T-helper 1 cell treated with Interleukin-12 subunit alpha and Interleukin-12 subunit beta and Interleukin-4 antibody, amounts not matched to agents 30 μg/mL and 1 μg/mL, for 36 hours (primary cell): ENCODE data around the gene BANF2.

Experiments
- H3K27ac Mint-ChIP-seq: one replicate; pipeline ENCODE4 v1.8.0; 2021; ENCODE audit warnings: mild to moderate bottlenecking, mixed read lengths
- H3K27me3 Mint-ChIP-seq: one replicate; pipeline ENCODE4 v1.8.0; 2021; ENCODE audit warnings: low read depth, mixed read lengths
- H3K36me3 Mint-ChIP-seq: one replicate; pipeline ENCODE4 v1.8.0; 2021; ENCODE audit warnings: low read depth, mixed read lengths
- H3K4me1 Mint-ChIP-seq: one replicate; pipeline ENCODE4 v1.8.0; 2021; ENCODE audit warnings: low read depth, mixed read lengths
- H3K4me3 Mint-ChIP-seq: one replicate; pipeline ENCODE4 v1.8.0; 2021; ENCODE audit warnings: mild to moderate bottlenecking, moderate library complexity, mixed read lengths
- H3K9me3 Mint-ChIP-seq: one replicate; pipeline ENCODE4 v1.8.0; 2021; ENCODE audit warnings: mixed read lengths

BANF2 gene

GRCh38 chr20:17722493-17723300, 22.9 kb downstream of the BANF2 start:
- Mint-ChIP-seq H3K4me1 (no peaks in the 10 kb centered on the region), H3K27ac (no peak overlapping the region), H3K36me3 (no peaks in the 10 kb centered on the region), H3K27me3 (peaks cover 4% of the 10 kb centered on the region), H3K4me3 (no peak overlapping the region), H3K9me3 (no peaks in the 10 kb centered on the region)

- Mint-ChIP-seq H3K27ac (no peak overlapping the region), H3K27me3 (peaks cover 4% of the 10 kb centered on the region), H3K9me3 (no peaks in the 10 kb centered on the region), H3K4me3 (no peak overlapping the region), H3K36me3 (no peaks in the 10 kb centered on the region), H3K4me1 (no peaks in the 10 kb centered on the region)
Measured at GRCh38 chr20:17723301-17723691, 23.5 kb downstream of the BANF2 start.

GRCh38 chr20:17725094-17725835, 25.5 kb downstream of the BANF2 start:
- Mint-ChIP-seq H3K9me3 (no peaks in the 10 kb centered on the region), H3K4me1 (no peaks in the 10 kb centered on the region), H3K4me3 (no peak overlapping the region), H3K36me3 (no peaks in the 10 kb centered on the region), H3K27me3 (peaks cover 4% of the 10 kb centered on the region), H3K27ac (no peak overlapping the region)

- Mint-ChIP-seq H3K27ac (no peak overlapping the region), H3K4me1 (no peaks in the 10 kb centered on the region), H3K9me3 (no peaks in the 10 kb centered on the region), H3K27me3 (peaks cover 4% of the 10 kb centered on the region), H3K36me3 (no peaks in the 10 kb centered on the region), H3K4me3 (no peak overlapping the region)
Measured at GRCh38 chr20:17726902-17727301, 27.1 kb downstream of the BANF2 start.

GRCh38 chr20:17727351-17727750, 27.6 kb downstream of the BANF2 start:
- Mint-ChIP-seq H3K27me3 (peaks cover 4% of the 10 kb centered on the region), H3K9me3 (no peaks in the 10 kb centered on the region), H3K36me3 (no peaks in the 10 kb centered on the region), H3K27ac (no peak overlapping the region), H3K4me3 (no peak overlapping the region), H3K4me1 (no peaks in the 10 kb centered on the region)

GRCh38 chr20:17728074-17728473, 28.3 kb downstream of the BANF2 start:
- Mint-ChIP-seq H3K27me3 (peaks cover 4% of the 10 kb centered on the region), H3K27ac (no peak overlapping the region), H3K4me1 (no peaks in the 10 kb centered on the region), H3K36me3 (no peaks in the 10 kb centered on the region), H3K4me3 (no peak overlapping the region), H3K9me3 (no peaks in the 10 kb centered on the region)

GRCh38 chr20:17730071-17730470, 30.3 kb downstream of the BANF2 start:
- H3K27ac Mint-ChIP-seq: no peak overlapping the region
- no peaks in the 10 kb centered on the region for H3K27me3 Mint-ChIP-seq
- H3K4me1 Mint-ChIP-seq: no peaks in the 10 kb centered on the region
- no peaks in the 10 kb centered on the region for H3K9me3 Mint-ChIP-seq
- H3K36me3 Mint-ChIP-seq: no peaks in the 10 kb centered on the region
- no peak overlapping the region for H3K4me3 Mint-ChIP-seq

GRCh38 chr20:17731233-17731632, 31.5 kb downstream of the BANF2 start:
- Mint-ChIP-seq H3K4me1 (no peaks in the 10 kb centered on the region), H3K27me3 (no peaks in the 10 kb centered on the region), H3K27ac (no peak overlapping the region), H3K9me3 (peaks cover 6% of the 10 kb centered on the region), H3K4me3 (no peak overlapping the region), H3K36me3 (no peaks in the 10 kb centered on the region)

- H3K36me3 Mint-ChIP-seq: no peaks in the 10 kb centered on the region
- H3K27me3 Mint-ChIP-seq: no peaks in the 10 kb centered on the region
- H3K4me3 Mint-ChIP-seq: no peak overlapping the region
- no peak overlapping the region for H3K27ac Mint-ChIP-seq
- no peaks in the 10 kb centered on the region for H3K4me1 Mint-ChIP-seq
- peaks cover 14% of the 10 kb centered on the region for H3K9me3 Mint-ChIP-seq
Measured at GRCh38 chr20:17732907-17733521, 33.2 kb downstream of the BANF2 start.

GRCh38 chr20:17733767-17734304, 34.1 kb downstream of the BANF2 start:
- H3K4me3 Mint-ChIP-seq: no peak overlapping the region
- peaks cover 18% of the 10 kb centered on the region for H3K9me3 Mint-ChIP-seq

GRCh38 chr20:17734374-17734773, 34.6 kb downstream of the BANF2 start:
- Mint-ChIP-seq H3K27ac (no peak overlapping the region), H3K9me3 (peaks cover 18% of the 10 kb centered on the region), H3K27me3 (no peaks in the 10 kb centered on the region), H3K36me3 (no peaks in the 10 kb centered on the region), H3K4me1 (no peaks in the 10 kb centered on the region), H3K4me3 (no peak overlapping the region)

More at GRCh38 chr20:17733767-17734304, 34.1 kb downstream of the BANF2 start:
- Mint-ChIP-seq H3K36me3 (no peaks in the 10 kb centered on the region), H3K27me3 (no peaks in the 10 kb centered on the region), H3K4me1 (no peaks in the 10 kb centered on the region), H3K27ac (no peak overlapping the region)

- Mint-ChIP-seq H3K9me3 (peaks cover 18% of the 10 kb centered on the region), H3K27me3 (no peaks in the 10 kb centered on the region), H3K4me1 (no peaks in the 10 kb centered on the region), H3K27ac (no peak overlapping the region), H3K36me3 (no peaks in the 10 kb centered on the region), H3K4me3 (no peak overlapping the region)
Measured at GRCh38 chr20:17735206-17735804, 35.5 kb downstream of the BANF2 start.

GRCh38 chr20:17735959-17736621, 36.3 kb downstream of the BANF2 start:
- H3K4me3 Mint-ChIP-seq: no peak overlapping the region
- H3K27ac Mint-ChIP-seq: no peak overlapping the region
- H3K4me1 Mint-ChIP-seq: no peaks in the 10 kb centered on the region
- no peaks in the 10 kb centered on the region for H3K27me3 Mint-ChIP-seq
- H3K9me3 Mint-ChIP-seq: peaks cover 18% of the 10 kb centered on the region
- no peaks in the 10 kb centered on the region for H3K36me3 Mint-ChIP-seq

- Mint-ChIP-seq H3K4me3 (no peak overlapping the region), H3K9me3 (peaks cover 18% of the 10 kb centered on the region), H3K36me3 (no peaks in the 10 kb centered on the region), H3K4me1 (no peaks in the 10 kb centered on the region), H3K27ac (no peak overlapping the region), H3K27me3 (no peaks in the 10 kb centered on the region)
Measured at GRCh38 chr20:17738154-17738553, 38.4 kb downstream of the BANF2 start.
